ENCODE data around the gene FERMT3. TPM values are rescaled to one million over a fixed set of nuclear protein-coding genes. Genes with fewer than 3 reads are reported as not detected.

Gene FERMT3
- total and polyA plus RNA-seq, 7 donors: 15.0 to 41.5 (median 20.4) TPM

GRCh38 chr11:64208796-64209562, 2.5 kb downstream of the FERMT3 start:
- 88 to 91% methylated on average over 18 of the region's 18 CpGs for WGBS, 2 donors
- Histone ChIP-seq H3K27ac (peak overlapping the region; percentile 68 to 77 (median 70)), H3K36me3 (peaks cover 2 to 16% (median 3%) of the 10 kb centered on the region in 4 donors), H3K4me3 (no peak overlapping the region), H3K27me3 (no peaks in the 10 kb centered on the region), H3K9me3 (no peaks in the 10 kb centered on the region), H3K4me1 (peaks cover 0 to 32% (median 17%) of the 10 kb centered on the region in 4 donors)
- TF ChIP-seq EP300 (IDR thresholded peaks at IDR 0.05) (no peak), POLR2A (IDR thresholded peaks at IDR 0.05) (no peak), CTCF (IDR thresholded peaks at IDR 0.05) (no peak), POLR2AphosphoS5 (IDR thresholded peaks at IDR 0.05) (no peak)
- intact Hi-C loops (cut with DNase I): no loop called here
- DNase-seq: no peak

GRCh38 chr11:64209563-64209843, 3.0 kb downstream of the FERMT3 start:
- peaks cover 0 to 27% (median 11%) of the 10 kb centered on the region in 4 donors for H3K4me1 ChIP-seq
- DNase-seq: no peak
- no peaks in the 10 kb centered on the region for H3K9me3 ChIP-seq
- no peak overlapping the region for H3K27ac ChIP-seq
- H3K4me3 ChIP-seq: no peak overlapping the region
- H3K36me3 ChIP-seq: peaks cover 0 to 11% (median 0%) of the 10 kb centered on the region in 4 donors
- no peaks in the 10 kb centered on the region for H3K27me3 ChIP-seq
- 92 to 93% methylated on average over 8 of the region's 8 CpGs for WGBS, 2 donors
- TF ChIP-seq EP300 (IDR thresholded peaks at IDR 0.05) (no peak), CTCF (IDR thresholded peaks at IDR 0.05) (no peak), POLR2A (IDR thresholded peaks at IDR 0.05) (no peak), POLR2AphosphoS5 (IDR thresholded peaks at IDR 0.05) (no peak)
- intact Hi-C loops (cut with DNase I): no loop called here

- WGBS, 2 donors: 95% methylated on average over 24 of the region's 24 CpGs
- Histone ChIP-seq H3K27ac (no peak overlapping the region), H3K4me1 (peaks cover 0 to 18% (median 6%) of the 10 kb centered on the region in 4 donors), H3K27me3 (no peaks in the 10 kb centered on the region), H3K9me3 (no peaks in the 10 kb centered on the region), H3K36me3 (peaks cover 0 to 5% (median 0%) of the 10 kb centered on the region in 4 donors), H3K4me3 (no peak overlapping the region)
- intact Hi-C loops (cut with DNase I): no loop called here
- no peak for TF ChIP-seq EP300 (IDR thresholded peaks at IDR 0.05)
- TF ChIP-seq POLR2A (IDR thresholded peaks at IDR 0.05): no peak
- no peak for TF ChIP-seq CTCF (IDR thresholded peaks at IDR 0.05)
- no peak for TF ChIP-seq POLR2AphosphoS5 (IDR thresholded peaks at IDR 0.05)
- DNase-seq: no peak
Measured at GRCh38 chr11:64210301-64211020, 3.9 kb downstream of the FERMT3 start.

- Histone ChIP-seq H3K27me3 (no peaks in the 10 kb centered on the region), H3K27ac (no peak overlapping the region), H3K36me3 (no peaks in the 10 kb centered on the region), H3K4me3 (no peak overlapping the region), H3K9me3 (no peaks in the 10 kb centered on the region), H3K4me1 (peaks cover 0 to 18% (median 6%) of the 10 kb centered on the region in 4 donors)
- DNase-seq: no peak
- intact Hi-C loops (cut with DNase I): no loop called here
- 79 to 88% methylated on average over 30 of the region's 30 CpGs for whole genome bisulfite sequencing, 2 donors
- no peak for TF ChIP-seq POLR2A (IDR thresholded peaks at IDR 0.05)
- TF ChIP-seq POLR2AphosphoS5 (IDR thresholded peaks at IDR 0.05): no peak
- TF ChIP-seq EP300 (IDR thresholded peaks at IDR 0.05): no peak
- no peak for TF ChIP-seq CTCF (IDR thresholded peaks at IDR 0.05)
Measured at GRCh38 chr11:64211181-64211872, 4.8 kb downstream of the FERMT3 start.

All from sigmoid colon (tissue), 7 donors.